Right renal pelvis (tissue), 4 donors: ENCODE results near the gene DCP1B. TPM values are rescaled to one million over a fixed set of nuclear protein-coding genes. Genes with fewer than 3 reads are reported as not detected.
A peak's percentile ranks its signal among the peaks of the same experiment; 100 is the strongest.

Experiments
- DNase-seq, 4 donors: peaks; one replicate each; pipeline ENCODE4 v3.0.0-alpha.2; 2013; ENCODE audit warnings: low read depth in 4 of 4, low spot score in 3 of 4, missing footprints in 1 of 4
- polyA plus RNA-seq, 4 donors: library from polyadenylated mRNA; unstranded; fragments of 120-200 nt; gene quantifications; one replicate each; pipeline ENCODE4 v1.2.1, GENCODE V29; 2013; ENCODE audit not compliant: insufficient read length in 4 of 4

The DCP1B gene
- polyA plus RNA-seq, 4 donors, result 27.4 to 34.7 (median 31.2) TPM

GRCh38 chr12:2018391-2018790, 14.1 kb upstream of the DCP1B start:
- DNase-seq, result no peak

GRCh38 chr12:2017546-2018337, 13.5 kb upstream of the DCP1B start:
- DNase-seq, result no peak

GRCh38 chr12:2016862-2017545, 12.7 kb upstream of the DCP1B start:
- no peak for DNase-seq

- DNase-seq, result no peak
Measured at GRCh38 chr12:2014231-2014630, 10.0 kb upstream of the DCP1B start.

- no peak for DNase-seq
Measured at GRCh38 chr12:2013527-2014223, 9.4 kb upstream of the DCP1B start.

GRCh38 chr12:2013086-2013485, 8.8 kb upstream of the DCP1B start:
- no peak for DNase-seq

- no peak for DNase-seq
Measured at GRCh38 chr12:2011643-2012607, 7.7 kb upstream of the DCP1B start.

GRCh38 chr12:2009623-2010022, 5.4 kb upstream of the DCP1B start:
- DNase-seq, result no peak

- no peak for DNase-seq
Measured at GRCh38 chr12:2008677-2009076, 4.4 kb upstream of the DCP1B start.

- peak in 1 of 4 donors; percentile 59 for DNase-seq
Measured at GRCh38 chr12:2003676-2004112, 563 bp downstream of the DCP1B start.

- no peak for DNase-seq
Measured at GRCh38 chr12:1995205-1995896, 8.9 kb downstream of the DCP1B start.

GRCh38 chr12:1994429-1995143, 9.7 kb downstream of the DCP1B start:
- no peak for DNase-seq

GRCh38 chr12:1993871-1994371, 10.3 kb downstream of the DCP1B start:
- no peak for DNase-seq

GRCh38 chr12:1993341-1993740, 10.9 kb downstream of the DCP1B start:
- no peak for DNase-seq

GRCh38 chr12:1992732-1993131, 11.5 kb downstream of the DCP1B start:
- DNase-seq, result no peak

- DNase-seq, result no peak
Measured at GRCh38 chr12:1989111-1989510, 15.1 kb downstream of the DCP1B start.

- no peak for DNase-seq
Measured at GRCh38 chr12:1984759-1985158, 19.5 kb downstream of the DCP1B start.

- no peak for DNase-seq
Measured at GRCh38 chr12:1980282-1980681, 24.0 kb downstream of the DCP1B start.
